22Rv1 (cell line): ENCODE results near the gene DDA1.

Experiments
- H3K27ac ChIP-seq: fragments of 450-650 bp; 2 replicates; pipeline ENCODE4 v1.5.1; 2017
- CTCF ChIP-seq: fragments of 450-650 bp; IDR thresholded peaks from 2 replicates; pipeline ENCODE4 v1.5.1; 2017; ENCODE audit warnings: mild to moderate bottlenecking
- ZFX ChIP-seq: fragments of 450-650 bp; IDR thresholded peaks from 2 replicates; pipeline ENCODE4 v1.6.1; 2017; ENCODE audit warnings: antibody characterized with exemption, borderline replicate concordance

DDA1 gene

GRCh38 chr19:17306285-17306714, 3.1 kb upstream of the DDA1 start:
- TF ChIP-seq CTCF (no peak), ZFX (no peak)
- H3K27ac ChIP-seq = peak overlapping the region; percentile 97

GRCh38 chr19:17307876-17308377, 1.4 kb upstream of the DDA1 start:
- TF ChIP-seq ZFX (no peak), CTCF (no peak)
- 0 out of 2 replicates have a peak overlapping the region, but pooled peaks have one; percentile 22 for H3K27ac ChIP-seq

DNA sequence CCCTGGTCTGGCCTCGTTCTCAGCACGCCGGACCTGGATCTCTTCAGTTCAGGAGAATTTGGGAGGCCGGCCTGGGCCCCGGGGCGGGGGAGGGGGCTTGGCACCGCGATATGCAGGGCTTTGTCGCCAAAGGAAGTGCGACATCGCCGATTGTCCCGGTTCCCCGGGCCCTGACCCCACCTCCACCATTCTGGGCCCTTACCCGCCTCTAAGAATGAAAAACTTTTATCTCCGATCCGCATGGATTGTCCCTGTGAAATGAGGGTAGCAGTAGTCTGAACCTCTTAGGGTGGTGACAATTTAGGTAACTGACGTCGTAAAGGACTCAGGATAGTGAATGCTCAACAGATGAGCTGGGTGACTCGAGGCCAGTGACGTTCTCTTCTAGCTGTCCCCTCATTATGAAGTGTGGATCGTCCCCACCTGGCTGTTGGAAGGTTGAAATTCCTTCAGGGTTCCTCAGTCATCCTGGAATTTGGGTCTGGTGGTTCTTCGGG, 650 bp downstream of the DDA1 start:
- peak overlapping the region; percentile 74 for H3K27ac ChIP-seq

DNA sequence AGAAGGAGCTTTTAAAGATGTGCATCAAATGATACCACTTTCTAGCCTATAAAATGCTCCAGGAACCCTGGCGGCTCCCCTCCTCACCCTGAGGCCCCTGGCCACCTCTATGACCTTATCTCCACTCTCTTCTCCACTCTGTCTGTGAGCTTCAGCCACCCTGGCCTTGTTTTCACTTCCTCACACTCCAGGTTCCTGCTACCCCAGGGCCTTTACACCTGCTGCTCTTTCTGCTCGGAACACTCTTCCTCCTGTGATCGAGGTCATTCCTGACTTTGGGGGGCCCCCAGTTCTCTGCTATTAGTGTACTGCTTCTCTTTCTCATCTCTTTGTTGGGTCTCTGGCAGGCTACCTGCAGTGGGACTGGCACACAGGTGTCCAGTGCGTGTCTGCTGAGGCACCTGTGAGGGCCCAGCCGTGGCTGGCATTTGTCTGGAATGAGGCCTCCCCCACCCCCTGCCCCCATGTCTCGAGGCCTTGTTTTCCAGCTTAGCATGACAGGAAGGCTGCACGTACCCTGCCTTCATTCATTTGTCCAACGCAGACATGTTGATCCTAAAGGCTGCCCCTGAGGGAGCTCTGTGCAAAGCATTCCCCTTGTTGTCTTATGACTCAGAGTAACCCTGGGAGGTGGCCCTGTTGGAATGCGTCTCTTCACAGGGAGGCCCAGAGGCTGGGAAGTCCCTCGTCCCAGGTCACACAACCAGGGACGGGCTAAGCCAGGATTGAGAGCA, 2.3 kb downstream of the DDA1 start:
- H3K27ac ChIP-seq = 0 out of 2 replicates have a peak overlapping the region, but pooled peaks have one; percentile 74
- TF ChIP-seq CTCF = no peak
- no peak for TF ChIP-seq ZFX

More for the DNA sequence above, 650 bp downstream of the DDA1 start:
- no peak for TF ChIP-seq ZFX
- no peak for TF ChIP-seq CTCF

- TF ChIP-seq CTCF = no peak
- TF ChIP-seq ZFX = no peak
- 0 out of 2 replicates have a peak overlapping the region, but pooled peaks have one; percentile 74 for H3K27ac ChIP-seq
These were observed 3.1 kb downstream of the DDA1 start for GRCh38 chr19:17312189-17313113.

DNA sequence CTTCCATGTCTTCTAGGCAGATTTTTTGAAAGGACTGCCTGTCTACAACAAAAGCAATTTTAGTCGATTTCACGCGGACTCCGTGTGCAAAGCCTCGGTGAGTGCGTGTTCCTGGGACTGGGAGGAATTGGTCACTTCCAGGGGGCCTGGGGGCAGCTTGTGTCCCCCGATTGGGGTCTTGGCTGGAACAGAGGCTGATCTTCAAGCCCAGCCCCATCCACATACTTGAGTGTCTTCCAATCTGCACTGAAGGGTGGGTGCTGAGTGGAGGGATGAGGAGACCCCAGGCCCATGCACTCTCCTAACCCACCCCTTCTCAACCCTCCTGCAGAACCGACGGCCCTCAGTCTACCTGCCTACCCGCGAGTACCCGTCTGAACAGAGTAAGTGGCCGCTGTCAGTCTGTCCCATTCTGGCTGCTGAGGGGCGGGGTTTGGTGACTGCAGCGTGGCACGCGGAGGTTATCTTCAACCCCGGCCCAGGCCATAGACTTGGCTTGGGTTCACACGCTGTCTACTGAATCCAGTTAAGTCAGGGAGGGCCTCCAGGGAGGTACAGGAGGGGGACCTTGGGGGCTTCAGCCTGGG, 4.7 kb downstream of the DDA1 start:
- TF ChIP-seq ZFX (no peak), CTCF (no peak)
- no peak overlapping the region for H3K27ac ChIP-seq
